T-helper 17 cell (primary cell): ENCODE results near the gene CABP2. TPM values are rescaled to one million over a fixed set of nuclear protein-coding genes. Genes with fewer than 3 reads are reported as not detected.
"Not testable (repeated sequence)": the region's sequence is repeated elsewhere in the genome, so short reads cannot be mapped to it uniquely, and the experiment has no call there.

Experiments
- ATAC-seq: fragments of 150-1000 bp; cut with Tn5 transposase; 2 replicates; pipeline ENCODE4 v1.10.0; 2021; ENCODE audit warnings: mild to moderate bottlenecking, moderate library complexity
- DNase-seq, 3 donors: peaks; one replicate each; pipeline versions ENCODE4 v3.0.0 to v3.0.0-alpha.2; 2020 to 2021
- H3K9me3 ChIP-seq: one replicate; pipeline ENCODE4 v1.7.0; 2013; ENCODE audit warnings: low read length, mild to moderate bottlenecking; ENCODE audit not compliant: control insufficient read depth, poor library complexity, severe bottlenecking
- H3K27ac Mint-ChIP-seq: one replicate; pipeline ENCODE4 v1.8.0; 2022; ENCODE audit warnings: mild to moderate bottlenecking, moderate library complexity, mixed read lengths
- H3K27me3 Mint-ChIP-seq: one replicate; pipeline ENCODE4 v1.8.0; 2022; ENCODE audit warnings: mixed read lengths
- H3K36me3 Mint-ChIP-seq: one replicate; pipeline ENCODE4 v1.8.0; 2022; ENCODE audit warnings: low read depth, mixed read lengths
- H3K4me1 Mint-ChIP-seq: one replicate; pipeline ENCODE4 v1.8.0; 2022; ENCODE audit warnings: mild to moderate bottlenecking, mixed read lengths
- H3K4me3 Mint-ChIP-seq: one replicate; pipeline ENCODE4 v1.8.0; 2022; ENCODE audit warnings: mild to moderate bottlenecking, moderate library complexity, mixed read lengths
- total RNA-seq, 4 donors: library from RNA in 2 of 4; stranded (reverse) in 2 of 4; gene quantifications; one replicate each; pipeline ENCODE4 v1.2.3 and lab custom pipeline; 2022 to 2026

Gene CABP2
- total RNA-seq (not detected), total RNA-seq (lab: John Stamatoyannopoulos, UW) (0 reads per million in 2 donors)

GRCh38 chr11:67522844-67523555 lies at the start of gene CABP2:
Gene CABP2 (minus strand): TSS chr11:67523446. CDS start chr11:67523326, 120 bp downstream.
- Mint-ChIP-seq H3K4me3 (no peak within 1 kb of the TSS), H3K27me3 (no peaks in the 10 kb centered on the region), H3K36me3 (peaks cover 4% of the 10 kb centered on the region), H3K27ac (no peak within 1 kb of the TSS), H3K4me1 (peaks cover 4% of the 10 kb centered on the region)
- DNase-seq (no peak), ATAC-seq (no peak)
- H3K9me3 ChIP-seq: no peaks in the 10 kb centered on the region

- H3K9me3 ChIP-seq: no peaks in the 10 kb centered on the region
- H3K36me3 Mint-ChIP-seq: no peaks in the 10 kb centered on the region
- ATAC-seq: no peak
- peaks cover 38% of the 10 kb centered on the region for H3K27me3 Mint-ChIP-seq
- H3K4me1 Mint-ChIP-seq: peaks cover 8% of the 10 kb centered on the region
- no peak overlapping the region for H3K4me3 Mint-ChIP-seq
- no peak overlapping the region for H3K27ac Mint-ChIP-seq
- no peak for DNase-seq
These were observed 49.6 kb upstream of the CABP2 start for GRCh38 chr11:67572747-67573419.

- Mint-ChIP-seq H3K4me1 (peaks cover 8% of the 10 kb centered on the region), H3K36me3 (peaks cover 2% of the 10 kb centered on the region), H3K27ac (no peak overlapping the region), H3K27me3 (peaks cover 36% of the 10 kb centered on the region), H3K4me3 (no peak overlapping the region)
- H3K9me3 ChIP-seq: no peaks in the 10 kb centered on the region
- ATAC-seq (no peak), DNase-seq (no peak)
These were observed 49.1 kb upstream of the CABP2 start for GRCh38 chr11:67572305-67572704.

- peaks cover 8% of the 10 kb centered on the region for H3K4me1 Mint-ChIP-seq
- H3K4me3 Mint-ChIP-seq: no peak overlapping the region
- no peaks in the 10 kb centered on the region for H3K9me3 ChIP-seq
- peaks cover 31% of the 10 kb centered on the region for H3K27me3 Mint-ChIP-seq
- ATAC-seq: no peak
- peaks cover 2% of the 10 kb centered on the region for H3K36me3 Mint-ChIP-seq
- H3K27ac Mint-ChIP-seq: no peak overlapping the region
- no peak for DNase-seq
These were observed 48.2 kb upstream of the CABP2 start for GRCh38 chr11:67571443-67571842.

GRCh38 chr11:67564230-67564629 lies 41.0 kb upstream of the CABP2 start:
- Mint-ChIP-seq H3K27ac (no peak overlapping the region), H3K27me3 (peaks cover 27% of the 10 kb centered on the region)
- no peak for ATAC-seq

GRCh38 chr11:67563705-67564114 lies 40.5 kb upstream of the CABP2 start:
- peaks cover 31% of the 10 kb centered on the region for H3K27me3 Mint-ChIP-seq
- ATAC-seq, H3K9me3 ChIP-seq, H3K27ac Mint-ChIP-seq, H3K4me1 Mint-ChIP-seq, DNase-seq, H3K4me3 Mint-ChIP-seq, H3K36me3 Mint-ChIP-seq: not testable (repeated sequence)

More at GRCh38 chr11:67564230-67564629, 41.0 kb upstream of the CABP2 start:
- H3K4me3 Mint-ChIP-seq: no peak overlapping the region
- H3K36me3 Mint-ChIP-seq: peaks cover 2% of the 10 kb centered on the region
- DNase-seq: no peak
- H3K9me3 ChIP-seq: no peaks in the 10 kb centered on the region
- peaks cover 3% of the 10 kb centered on the region for H3K4me1 Mint-ChIP-seq

- no peak overlapping the region for H3K27ac Mint-ChIP-seq
- H3K4me1 Mint-ChIP-seq: peaks cover 3% of the 10 kb centered on the region
- no peak for ATAC-seq
- H3K4me3 Mint-ChIP-seq: no peak overlapping the region
- no peaks in the 10 kb centered on the region for H3K9me3 ChIP-seq
- H3K36me3 Mint-ChIP-seq: peaks cover 2% of the 10 kb centered on the region
- no peak for DNase-seq
- peaks cover 31% of the 10 kb centered on the region for H3K27me3 Mint-ChIP-seq
These were observed 39.9 kb upstream of the CABP2 start for GRCh38 chr11:67562963-67563704.

- Mint-ChIP-seq H3K27me3 (peaks cover 31% of the 10 kb centered on the region), H3K4me1 (peaks cover 3% of the 10 kb centered on the region), H3K27ac (peak overlapping the region; percentile 21), H3K36me3 (no peaks in the 10 kb centered on the region), H3K4me3 (peak overlapping the region; percentile 15)
- H3K9me3 ChIP-seq: no peaks in the 10 kb centered on the region
- DNase-seq (no peak), ATAC-seq (no peak)
These were observed 38.8 kb upstream of the CABP2 start for GRCh38 chr11:67561971-67562619.

GRCh38 chr11:67558084-67558772 lies 35.0 kb upstream of the CABP2 start:
- Mint-ChIP-seq H3K4me1 (peaks cover 3% of the 10 kb centered on the region), H3K27me3 (peaks cover 17% of the 10 kb centered on the region), H3K27ac (no peak overlapping the region), H3K4me3 (no peak overlapping the region), H3K36me3 (no peaks in the 10 kb centered on the region)
- H3K9me3 ChIP-seq: no peaks in the 10 kb centered on the region
- no peak for ATAC-seq
- DNase-seq: no peak

- Mint-ChIP-seq H3K4me1 (no peaks in the 10 kb centered on the region), H3K4me3 (no peak overlapping the region), H3K27me3 (peaks cover 7% of the 10 kb centered on the region), H3K36me3 (no peaks in the 10 kb centered on the region), H3K27ac (no peak overlapping the region)
- DNase-seq (no peak), ATAC-seq (no peak)
- no peaks in the 10 kb centered on the region for H3K9me3 ChIP-seq
These were observed 33.0 kb upstream of the CABP2 start for GRCh38 chr11:67556244-67556643.

GRCh38 chr11:67551697-67552096 lies 28.5 kb upstream of the CABP2 start:
- ATAC-seq, DNase-seq, H3K4me3 Mint-ChIP-seq, H3K27me3 Mint-ChIP-seq, H3K4me1 Mint-ChIP-seq, H3K27ac Mint-ChIP-seq, H3K9me3 ChIP-seq, H3K36me3 Mint-ChIP-seq: not testable (repeated sequence)

GRCh38 chr11:67551127-67551526 lies 27.9 kb upstream of the CABP2 start:
- Mint-ChIP-seq H3K27me3 (peaks cover 15% of the 10 kb centered on the region), H3K4me1 (no peaks in the 10 kb centered on the region), H3K36me3 (peaks cover 2% of the 10 kb centered on the region), H3K4me3 (no peak overlapping the region), H3K27ac (no peak overlapping the region)
- no peak for DNase-seq
- no peak for ATAC-seq
- no peaks in the 10 kb centered on the region for H3K9me3 ChIP-seq
